ENCODE measurements around the gene PRODH.
"Not testable (repeated sequence)": the region's sequence is repeated elsewhere in the genome, so short reads cannot be mapped to it uniquely, and the experiment has no call there.

The PRODH gene

GRCh38 chr22:18915550-18915949 lies 20.5 kb downstream of the PRODH start:
- H3K4me3 Mint-ChIP-seq; H3K4me1 Mint-ChIP-seq (ENCODE audit: low read depth); intact Hi-C loops (cut with micrococcal nuclease); H3K27me3 Mint-ChIP-seq; H3K36me3 Mint-ChIP-seq (ENCODE audit: low read depth); H3K27ac Mint-ChIP-seq; H3K9me3 Mint-ChIP-seq: not testable (repeated sequence)

- intact Hi-C loops (cut with micrococcal nuclease); H3K36me3 Mint-ChIP-seq (ENCODE audit: low read depth); H3K27ac Mint-ChIP-seq; H3K4me1 Mint-ChIP-seq (ENCODE audit: low read depth); H3K9me3 Mint-ChIP-seq; H3K4me3 Mint-ChIP-seq; H3K27me3 Mint-ChIP-seq: not testable (repeated sequence)
Observed at GRCh38 chr22:18914558-18914957, 21.5 kb downstream of the PRODH start.

GRCh38 chr22:18912264-18912946 lies 23.7 kb downstream of the PRODH start:
- H3K27ac Mint-ChIP-seq; H3K4me1 Mint-ChIP-seq (ENCODE audit: low read depth); H3K36me3 Mint-ChIP-seq (ENCODE audit: low read depth); H3K27me3 Mint-ChIP-seq; H3K9me3 Mint-ChIP-seq; H3K4me3 Mint-ChIP-seq; intact Hi-C loops (cut with micrococcal nuclease): not testable (repeated sequence)

GRCh38 chr22:18911535-18911934 lies 24.6 kb downstream of the PRODH start:
- intact Hi-C loops (cut with micrococcal nuclease), result not testable (repeated sequence)

GRCh38 chr22:18909556-18909955 lies 26.5 kb downstream of the PRODH start:
- no peak overlapping the region for H3K4me3 Mint-ChIP-seq
- no peaks in the 10 kb centered on the region for H3K9me3 Mint-ChIP-seq
- no peak overlapping the region for H3K27ac Mint-ChIP-seq
- intact Hi-C loops (cut with micrococcal nuclease), result no loop called here
- H3K27me3 Mint-ChIP-seq, result no peaks in the 10 kb centered on the region
- no peaks in the 10 kb centered on the region for H3K4me1 Mint-ChIP-seq (ENCODE audit: low read depth)
- H3K36me3 Mint-ChIP-seq (ENCODE audit: low read depth), result no peaks in the 10 kb centered on the region

More at GRCh38 chr22:18911535-18911934, 24.6 kb downstream of the PRODH start:
- not testable (repeated sequence) for H3K36me3 Mint-ChIP-seq (ENCODE audit: low read depth); H3K9me3 Mint-ChIP-seq; H3K4me1 Mint-ChIP-seq (ENCODE audit: low read depth); H3K27ac Mint-ChIP-seq; H3K4me3 Mint-ChIP-seq; H3K27me3 Mint-ChIP-seq

GRCh38 chr22:18906896-18907295 lies 29.2 kb downstream of the PRODH start:
- Mint-ChIP-seq H3K9me3 (no peaks in the 10 kb centered on the region), H3K27me3 (no peaks in the 10 kb centered on the region), H3K27ac (no peak overlapping the region), H3K4me3 (no peak overlapping the region), H3K36me3 (ENCODE audit: low read depth) (no peaks in the 10 kb centered on the region), H3K4me1 (ENCODE audit: low read depth) (no peaks in the 10 kb centered on the region)
- intact Hi-C loops (cut with micrococcal nuclease), result no loop called here

- H3K27me3 Mint-ChIP-seq; H3K4me1 Mint-ChIP-seq (ENCODE audit: low read depth); intact Hi-C loops (cut with micrococcal nuclease); H3K36me3 Mint-ChIP-seq (ENCODE audit: low read depth); H3K9me3 Mint-ChIP-seq; H3K27ac Mint-ChIP-seq; H3K4me3 Mint-ChIP-seq: not testable (repeated sequence)
Observed at GRCh38 chr22:18906410-18906745, 29.7 kb downstream of the PRODH start.

- H3K36me3 Mint-ChIP-seq (ENCODE audit: low read depth), result no peaks in the 10 kb centered on the region
- intact Hi-C loops (cut with micrococcal nuclease), result no loop called here
- H3K4me1 Mint-ChIP-seq (ENCODE audit: low read depth), result no peaks in the 10 kb centered on the region
- H3K27me3 Mint-ChIP-seq, result no peaks in the 10 kb centered on the region
- no peak within 1 kb of the TSS for H3K27ac Mint-ChIP-seq
- H3K4me3 Mint-ChIP-seq, result no peak within 1 kb of the TSS
- no peaks in the 10 kb centered on the region for H3K9me3 Mint-ChIP-seq
Observed at GRCh38 chr22:18905540-18906409, 30.3 kb downstream of the PRODH start, which contains the start of gene DGCR6. Gene DGCR6 (plus strand): TSS chr22:18906320. CDS start chr22:18906375, 55 bp downstream.

- H3K9me3 Mint-ChIP-seq; H3K27me3 Mint-ChIP-seq; H3K4me1 Mint-ChIP-seq (ENCODE audit: low read depth); H3K36me3 Mint-ChIP-seq (ENCODE audit: low read depth); intact Hi-C loops (cut with micrococcal nuclease); H3K27ac Mint-ChIP-seq; H3K4me3 Mint-ChIP-seq: not testable (repeated sequence)
Observed at GRCh38 chr22:18896037-18896657, 39.9 kb downstream of the PRODH start.

GRCh38 chr22:18893775-18894174 lies 42.3 kb downstream of the PRODH start:
- H3K9me3 Mint-ChIP-seq; H3K27ac Mint-ChIP-seq; H3K27me3 Mint-ChIP-seq; H3K36me3 Mint-ChIP-seq (ENCODE audit: low read depth); H3K4me3 Mint-ChIP-seq; H3K4me1 Mint-ChIP-seq (ENCODE audit: low read depth); intact Hi-C loops (cut with micrococcal nuclease): not testable (repeated sequence)

GRCh38 chr22:18890510-18891192 lies 45.4 kb downstream of the PRODH start:
- H3K27ac Mint-ChIP-seq; intact Hi-C loops (cut with micrococcal nuclease); H3K27me3 Mint-ChIP-seq; H3K4me3 Mint-ChIP-seq; H3K9me3 Mint-ChIP-seq; H3K4me1 Mint-ChIP-seq (ENCODE audit: low read depth); H3K36me3 Mint-ChIP-seq (ENCODE audit: low read depth): not testable (repeated sequence)

GRCh38 chr22:18888115-18888514 lies 48.0 kb downstream of the PRODH start:
- Mint-ChIP-seq H3K27ac (no peak overlapping the region), H3K4me3 (no peak overlapping the region), H3K9me3 (no peaks in the 10 kb centered on the region), H3K4me1 (ENCODE audit: low read depth) (no peaks in the 10 kb centered on the region), H3K36me3 (ENCODE audit: low read depth) (no peaks in the 10 kb centered on the region), H3K27me3 (no peaks in the 10 kb centered on the region)
- intact Hi-C loops (cut with micrococcal nuclease), result no loop called here

- not testable (repeated sequence) for H3K27me3 Mint-ChIP-seq, H3K9me3 Mint-ChIP-seq
Observed at GRCh38 chr22:18884465-18884864, 51.6 kb downstream of the PRODH start.

GRCh38 chr22:18881260-18881659 lies 54.8 kb downstream of the PRODH start:
- H3K27ac Mint-ChIP-seq; H3K9me3 Mint-ChIP-seq; H3K4me1 Mint-ChIP-seq (ENCODE audit: low read depth); H3K36me3 Mint-ChIP-seq (ENCODE audit: low read depth); H3K27me3 Mint-ChIP-seq; H3K4me3 Mint-ChIP-seq; intact Hi-C loops (cut with micrococcal nuclease): not testable (repeated sequence)

More at GRCh38 chr22:18884465-18884864, 51.6 kb downstream of the PRODH start:
- H3K27ac Mint-ChIP-seq; intact Hi-C loops (cut with micrococcal nuclease); H3K4me1 Mint-ChIP-seq (ENCODE audit: low read depth); H3K4me3 Mint-ChIP-seq; H3K36me3 Mint-ChIP-seq (ENCODE audit: low read depth): not testable (repeated sequence)

Measured in dendritic cell treated with granulocyte-macrophage colony-stimulating factor and Interleukin-4, amounts not matched to agents 40 ng/mL and 50 ng/mL, for 4 days (primary cell).